ENCODE data around the gene SLC39A3.

- TF ChIP-seq HDAC6 (IDR thresholded peaks at IDR 0.05; ENCODE audit: low read depth, low read length) (no peak), RAD21 (IDR thresholded peaks at IDR 0.05 in 1 of 2, conservative IDR thresholded peaks at IDR 0.05 in 1 of 2; ENCODE audit: low read depth in 2 of 2, low read length in 2 of 2) (no peak), SUZ12 (IDR thresholded peaks at IDR 0.05; ENCODE audit: low read length) (no peak), MAX (IDR thresholded peaks at IDR 0.05) (no peak), CHD2 (IDR thresholded peaks at IDR 0.05; ENCODE audit: low read length) (no peak), POLR2AphosphoS5 (IDR thresholded peaks at IDR 0.05; ENCODE audit: low read depth, low read length) (no peak), CTCF (IDR thresholded peaks at IDR 0.05; ENCODE audit: control extremely low read depth in 1 of 3, insufficient read depth in 1 of 3, low read depth in 1 of 3, low read length in 3 of 3) (no peak), E2F6 (IDR thresholded peaks at IDR 0.05) (no peak), ATF2 (IDR thresholded peaks at IDR 0.05; ENCODE audit: low read length) (no peak), ASH2L (IDR thresholded peaks at IDR 0.05; ENCODE audit: low read length) (no peak)
Measured at GRCh38 chr19:2683430-2684003, 56.3 kb downstream of the SLC39A3 start.

All from H1 (cell line).